ENCODE data around the gene HIP1R. TPM values are rescaled to one million over a fixed set of nuclear protein-coding genes. Genes with fewer than 3 reads are reported as not detected.

HIP1R gene
- total and polyA plus RNA-seq, 10 donors: 40.3 to 65.9 (median 49.0) TPM

- no peak for DNase-seq
- TF ChIP-seq, protein P1, sequence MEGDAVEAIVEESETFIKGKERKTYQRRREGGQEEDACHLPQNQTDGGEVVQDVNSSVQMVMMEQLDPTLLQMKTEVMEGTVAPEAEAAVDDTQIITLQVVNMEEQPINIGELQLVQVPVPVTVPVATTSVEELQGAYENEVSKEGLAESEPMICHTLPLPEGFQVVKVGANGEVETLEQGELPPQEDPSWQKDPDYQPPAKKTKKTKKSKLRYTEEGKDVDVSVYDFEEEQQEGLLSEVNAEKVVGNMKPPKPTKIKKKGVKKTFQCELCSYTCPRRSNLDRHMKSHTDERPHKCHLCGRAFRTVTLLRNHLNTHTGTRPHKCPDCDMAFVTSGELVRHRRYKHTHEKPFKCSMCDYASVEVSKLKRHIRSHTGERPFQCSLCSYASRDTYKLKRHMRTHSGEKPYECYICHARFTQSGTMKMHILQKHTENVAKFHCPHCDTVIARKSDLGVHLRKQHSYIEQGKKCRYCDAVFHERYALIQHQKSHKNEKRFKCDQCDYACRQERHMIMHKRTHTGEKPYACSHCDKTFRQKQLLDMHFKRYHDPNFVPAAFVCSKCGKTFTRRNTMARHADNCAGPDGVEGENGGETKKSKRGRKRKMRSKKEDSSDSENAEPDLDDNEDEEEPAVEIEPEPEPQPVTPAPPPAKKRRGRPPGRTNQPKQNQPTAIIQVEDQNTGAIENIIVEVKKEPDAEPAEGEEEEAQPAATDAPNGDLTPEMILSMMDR (IDR thresholded peaks at IDR 0.05 in 8 of 11, conservative IDR thresholded peaks at IDR 0.05 in 3 of 11): no peak
- TF ChIP-seq POLR2A (IDR thresholded peaks at IDR 0.05): no peak
- no peak for TF ChIP-seq POLR2AphosphoS5 (IDR thresholded peaks at IDR 0.05)
- no peak overlapping the region for H3K27ac ChIP-seq
- intact Hi-C loops (cut with DNase I; ENCODE audit: low total_unique reads): no loop called here
- peaks cover 0 to 52% (median 6%) of the 10 kb centered on the region in 6 donors for H3K36me3 ChIP-seq
- H3K4me1 ChIP-seq: peaks cover 0 to 59% (median 5%) of the 10 kb centered on the region in 6 donors
- 92 to 99% (median 95%) methylated on average over 7 to 8 of the region's 8 CpGs for WGBS, 5 donors
- no peaks in the 10 kb centered on the region for H3K27me3 ChIP-seq (replicated peaks in 1 of 7)
- H3K9me3 ChIP-seq: no peaks in the 10 kb centered on the region
- no peak overlapping the region for H3K4me3 ChIP-seq
Observed at GRCh38 chr12:122844366-122844971, 9.2 kb downstream of the HIP1R start.

GRCh38 chr12:122845041-122845864 is 10.0 kb downstream of the HIP1R start:
- peak; percentile 71 for DNase-seq
- peaks cover 0 to 52% (median 6%) of the 10 kb centered on the region in 6 donors for H3K36me3 ChIP-seq
- TF ChIP-seq POLR2AphosphoS5 (IDR thresholded peaks at IDR 0.05) (peak in 1 of 3 donors; percentile 46), POLR2A (IDR thresholded peaks at IDR 0.05) (no peak)
- 91 to 94% (median 92%) methylated on average over 16 to 30 of the region's 30 CpGs for WGBS, 5 donors
- no peak overlapping the region for H3K27ac ChIP-seq
- intact Hi-C loops (cut with DNase I; ENCODE audit: low total_unique reads): no loop called here
- peaks cover 0 to 51% (median 5%) of the 10 kb centered on the region in 6 donors for H3K4me1 ChIP-seq
- H3K9me3 ChIP-seq: no peaks in the 10 kb centered on the region
- H3K27me3 ChIP-seq (replicated peaks in 1 of 7): no peaks in the 10 kb centered on the region
- H3K4me3 ChIP-seq: no peak overlapping the region

GRCh38 chr12:122845865-122846621 is 10.8 kb downstream of the HIP1R start:
- Histone ChIP-seq H3K4me3 (no peak overlapping the region), H3K27me3 (replicated peaks in 1 of 7) (no peaks in the 10 kb centered on the region), H3K4me1 (peaks cover 0 to 43% (median 5%) of the 10 kb centered on the region in 6 donors), H3K27ac (no peak overlapping the region), H3K9me3 (no peaks in the 10 kb centered on the region), H3K36me3 (peaks cover 0 to 51% (median 9%) of the 10 kb centered on the region in 6 donors)
- 82 to 88% (median 84%) methylated on average over 9 to 14 of the region's 14 CpGs for WGBS, 5 donors
- no peak for DNase-seq
- intact Hi-C loops (cut with DNase I; ENCODE audit: low total_unique reads): no loop called here
- TF ChIP-seq, protein P1 (IDR thresholded peaks at IDR 0.05 in 8 of 11, conservative IDR thresholded peaks at IDR 0.05 in 3 of 11): no peak
- TF ChIP-seq POLR2A (IDR thresholded peaks at IDR 0.05): no peak
- no peak for TF ChIP-seq POLR2AphosphoS5 (IDR thresholded peaks at IDR 0.05)

- DNase-seq: no peak
- intact Hi-C loops (cut with DNase I; ENCODE audit: low total_unique reads): no loop called here
- WGBS, 5 donors: 88 to 95% (median 90%) methylated on average over 16 to 27 of the region's 27 CpGs
Observed at GRCh38 chr12:122846622-122847515, 11.6 kb downstream of the HIP1R start.

More at GRCh38 chr12:122846622-122847515, 11.6 kb downstream of the HIP1R start:
- TF ChIP-seq POLR2AphosphoS5 (IDR thresholded peaks at IDR 0.05): no peak
- TF ChIP-seq, protein P1 (IDR thresholded peaks at IDR 0.05 in 8 of 11, conservative IDR thresholded peaks at IDR 0.05 in 3 of 11): no peak
- no peak for TF ChIP-seq POLR2A (IDR thresholded peaks at IDR 0.05)
- H3K4me1 ChIP-seq: peaks cover 0 to 38% (median 6%) of the 10 kb centered on the region in 6 donors
- no peaks in the 10 kb centered on the region for H3K27me3 ChIP-seq (replicated peaks in 1 of 7)
- H3K4me3 ChIP-seq: no peak overlapping the region
- H3K27ac ChIP-seq: no peak overlapping the region
- peaks cover 0 to 58% (median 15%) of the 10 kb centered on the region in 6 donors for H3K36me3 ChIP-seq
- H3K9me3 ChIP-seq: no peaks in the 10 kb centered on the region
